ENCODE data around the gene CCR9. TPM values are rescaled to one million over a fixed set of nuclear protein-coding genes. Genes with fewer than 3 reads are reported as not detected.

CCR9 gene
- total RNA-seq, 4 donors from 2014 or later, result 0.14 to 1.3 TPM; not detected in 2

Small RNA genes within 50 kb of the gene (small RNA-seq; reads per million reads assigned to genes)
- gene RF00019, result 0 reads per million in 4 donors

Other genes with a start within 250 kb of the CCR9 start
- gene SACM1L, start 197.1 kb upstream of the CCR9 start, total RNA-seq, result 10 to 100 TPM in 3 of 4 donors, 1 to 10 TPM in 1; 8.6 to 71.9 (median 53.8) TPM
- gene SLC6A20, start 90.0 kb upstream of the CCR9 start, total RNA-seq, result under 1 TPM in 2 of 4 donors, not detected in 2; 0.32 to 0.41 TPM
- gene LZTFL1, start 44.4 kb upstream of the CCR9 start, total RNA-seq, result 10 to 100 TPM in 1 of 4 donors, 1 to 10 TPM in 3; 3.7 to 10.3 (median 7.8) TPM
- 1 to 10 TPM in 3 of 4 donors, not detected in 1; 3.3 to 9.4 (median 6.7) TPM for gene CXCR6, start 56.9 kb downstream of the CCR9 start, total RNA-seq
- gene FYCO1, start 109.3 kb downstream of the CCR9 start, total RNA-seq, result 10 to 100 TPM; 34.5 to 40.0 (median 38.1) TPM
- gene XCR1, start 140.9 kb downstream of the CCR9 start, total RNA-seq, result under 1 TPM in 2 of 4 donors, not detected in 2; 0.14 to 0.32 TPM

Data from transverse colon (tissue), 4 donors.